GM21526 (cell line): ENCODE results near the gene RCN1.
A peak's percentile ranks its signal among the peaks of the same experiment; 100 is the strongest.
"Not testable (repeated sequence)": the region's sequence is repeated elsewhere in the genome, so short reads cannot be mapped to it uniquely, and the experiment has no call there.

Source experiments
- ATAC-seq: cut with Tn5 transposase; IDR thresholded peaks from one replicate; pipeline ENCODE4 v1.9.1; 2021; ENCODE audit warnings: moderate library complexity; ENCODE audit not compliant: unreplicated experiment, low FRiP score

RCN1 gene

GRCh38 chr11:32073644-32074026 lies 17.2 kb upstream of the RCN1 start:
- ATAC-seq = no peak

GRCh38 chr11:32079553-32079952 lies 11.3 kb upstream of the RCN1 start:
- ATAC-seq = no peak

- no peak for ATAC-seq
These were observed 10.4 kb upstream of the RCN1 start for GRCh38 chr11:32080361-32080980.

GRCh38 chr11:32081129-32081641 lies 9.7 kb upstream of the RCN1 start:
- ATAC-seq = no peak

GRCh38 chr11:32081901-32082300 lies 9.0 kb upstream of the RCN1 start:
- ATAC-seq = no peak

GRCh38 chr11:32082346-32082986 lies 8.4 kb upstream of the RCN1 start:
- no peak for ATAC-seq

GRCh38 chr11:32087597-32087996 lies 3.3 kb upstream of the RCN1 start:
- ATAC-seq = no peak

GRCh38 chr11:32088117-32088941 lies 2.5 kb upstream of the RCN1 start:
- peak; percentile 35 for ATAC-seq

- no peak for ATAC-seq
These were observed 1.8 kb downstream of the RCN1 start for GRCh38 chr11:32092581-32093170.

- no peak for ATAC-seq
These were observed 4.0 kb downstream of the RCN1 start for GRCh38 chr11:32094923-32095322.

GRCh38 chr11:32098142-32098903 lies 7.4 kb downstream of the RCN1 start:
- ATAC-seq = no peak

- no peak for ATAC-seq
These were observed 8.6 kb downstream of the RCN1 start for GRCh38 chr11:32099516-32099915.

- ATAC-seq = no peak
These were observed 9.6 kb downstream of the RCN1 start for GRCh38 chr11:32100495-32100894.

- ATAC-seq = no peak
These were observed 10.9 kb downstream of the RCN1 start for GRCh38 chr11:32101791-32102190.

- not testable (repeated sequence) for ATAC-seq
These were observed 12.3 kb downstream of the RCN1 start for GRCh38 chr11:32103121-32103719.

GRCh38 chr11:32103941-32104340 lies 13.1 kb downstream of the RCN1 start:
- ATAC-seq = no peak

- peak; percentile 56 for ATAC-seq
These were observed 15.1 kb downstream of the RCN1 start for GRCh38 chr11:32105871-32106560.

GRCh38 chr11:32107647-32108046 lies 16.8 kb downstream of the RCN1 start:
- ATAC-seq = no peak

GRCh38 chr11:32108576-32108975 lies 17.7 kb downstream of the RCN1 start:
- no peak for ATAC-seq
